ENCODE data around the gene SUSD1. TPM values are rescaled to one million over a fixed set of nuclear protein-coding genes. Genes with fewer than 3 reads are reported as not detected.

Gene SUSD1
- total RNA-seq, 1 experiment from 2014 or later = 7.9 TPM

- no peak for DNase-seq (ENCODE audit: low read depth, low spot score)
- intact Hi-C loops (cut with micrococcal nuclease) = no loop called here
- H4K20me1 ChIP-seq (ENCODE audit: insufficient read depth) = no peaks in the 10 kb centered on the region
- H3K9ac ChIP-seq (ENCODE audit: low read length) = peak overlapping the region; percentile 34
- H2AFZ ChIP-seq (ENCODE audit: low read depth, low read length, poor library complexity, severe bottlenecking) = no peak overlapping the region
- no TSS peak for BruUV-seq (replicated peaks)
- CTCF ChIA-PET = no interaction called here
- peaks cover 15 to 73% of the 10 kb centered on the region in 2 experiments for H3K4me1 ChIP-seq (ENCODE audit: control insufficient read depth in 1 of 2, insufficient read depth in 2 of 2, low read length in 2 of 2)
- H3K4me2 ChIP-seq (ENCODE audit: low read length) = peak overlapping the region; percentile 67
- POLR2A ChIA-PET = interaction anchor here (2.0 kb wide), 1 partner anchor 10 kb away, joined by 4 read pairs; no protein-coding TSS in a partner anchor
- RAD21 ChIA-PET (ENCODE audit: low non-redundant PET in 1 of 2, low total read pairs in 2 of 2, uncharacterized antibody in 2 of 2, unreplicated experiment in 2 of 2) = no interaction called here
- no peaks in the 10 kb centered on the region for H3K36me3 ChIP-seq (ENCODE audit: control insufficient read depth in 1 of 2, insufficient read depth in 2 of 2, low read length in 2 of 2)
- H3K27ac ChIP-seq (ENCODE audit: low read depth, low read length) = no peak overlapping the region; the same call in 1 of the 2 replicates
- TF ChIP-seq POLR2AphosphoS5 (IDR thresholded peaks at IDR 0.05; ENCODE audit: low read depth, low read length) (no peak), SRF (IDR thresholded peaks at IDR 0.05; ENCODE audit: low read depth) (no peak), CTCF (IDR thresholded peaks at IDR 0.05 in 2 of 3, conservative IDR thresholded peaks at IDR 0.05 in 1 of 3; ENCODE audit: borderline replicate concordance in 1 of 3, insufficient read depth in 1 of 3, low read depth in 2 of 3, low read length in 2 of 3) (no peak), EZH2 (IDR thresholded peaks at IDR 0.05) (no peak)
- H3K9me3 ChIP-seq (ENCODE audit: control insufficient read depth in 1 of 2, insufficient read depth in 1 of 2, low read depth in 1 of 2, low read length in 2 of 2) = peaks cover 0 to 5% of the 10 kb centered on the region in 2 experiments; a peak in 1 of 4 replicates
- no peaks in the 10 kb centered on the region for H3K9me2 ChIP-seq (ENCODE audit: insufficient read depth)
- H3K79me2 ChIP-seq (ENCODE audit: insufficient read depth, low read length) = no peaks in the 10 kb centered on the region
- no peak for ATAC-seq
- no peak overlapping the region for H3K4me3 ChIP-seq (replicated peaks in 1 of 2; ENCODE audit: low read depth in 1 of 2, low read length in 2 of 2)
- H3K27me3 ChIP-seq (ENCODE audit: insufficient read depth, low read length) = no peaks in the 10 kb centered on the region
These were observed 132.3 kb downstream of the SUSD1 start for GRCh38 chr9:112042769-112043168.

- Histone ChIP-seq H3K27ac (ENCODE audit: low read depth, low read length) (peak overlapping the region; percentile 37; the same call in 1 of the 2 replicates), H3K79me2 (ENCODE audit: insufficient read depth, low read length) (no peaks in the 10 kb centered on the region), H2AFZ (ENCODE audit: low read depth, low read length, poor library complexity, severe bottlenecking) (no peak overlapping the region), H3K9ac (ENCODE audit: low read length) (peak overlapping the region; percentile 34), H4K20me1 (ENCODE audit: insufficient read depth) (no peaks in the 10 kb centered on the region), H3K4me3 (replicated peaks in 1 of 2; ENCODE audit: low read depth in 1 of 2, low read length in 2 of 2) (peak overlapping the region in 1 of 2 experiments; percentile 18; a peak in 2 of 4 replicates), H3K36me3 (ENCODE audit: control insufficient read depth in 1 of 2, insufficient read depth in 2 of 2, low read length in 2 of 2) (no peaks in the 10 kb centered on the region), H3K9me3 (ENCODE audit: control insufficient read depth in 1 of 2, insufficient read depth in 1 of 2, low read depth in 1 of 2, low read length in 2 of 2) (peaks cover 0 to 2% of the 10 kb centered on the region in 2 experiments; a peak in 1 of 4 replicates), H3K4me2 (ENCODE audit: low read length) (peak overlapping the region; percentile 67), H3K4me1 (ENCODE audit: control insufficient read depth in 1 of 2, insufficient read depth in 2 of 2, low read length in 2 of 2) (peaks cover 18 to 73% of the 10 kb centered on the region in 2 experiments), H3K27me3 (ENCODE audit: insufficient read depth, low read length) (no peaks in the 10 kb centered on the region), H3K9me2 (ENCODE audit: insufficient read depth) (no peaks in the 10 kb centered on the region)
- no peak for TF ChIP-seq MAX (IDR thresholded peaks at IDR 0.05)
- no peak for TF ChIP-seq TCF7L2 (IDR thresholded peaks at IDR 0.05; ENCODE audit: borderline replicate concordance, extremely low read depth, insufficient read depth, insufficient read length)
- TF ChIP-seq EZH2 (IDR thresholded peaks at IDR 0.05) = no peak
- no peak for TF ChIP-seq ELF1 (IDR thresholded peaks at IDR 0.05; ENCODE audit: borderline replicate concordance, low read depth)
- no peak for TF ChIP-seq ATF3 (IDR thresholded peaks at IDR 0.05)
- TF ChIP-seq EGR1 (IDR thresholded peaks at IDR 0.05; ENCODE audit: low read depth) = no peak
- ChIA-PET RAD21 (ENCODE audit: low non-redundant PET in 1 of 2, low total read pairs in 2 of 2, uncharacterized antibody in 2 of 2, unreplicated experiment in 2 of 2) (no interaction called here), CTCF (no interaction called here), POLR2A (no interaction called here)
- DNase-seq (ENCODE audit: low read depth, low spot score) (no peak), ATAC-seq (peak; percentile 21; the same call in 1 of the 2 replicates)
- intact Hi-C loops (cut with micrococcal nuclease) = no loop called here
- no TSS peak for BruUV-seq (replicated peaks)
These were observed 132.9 kb downstream of the SUSD1 start for GRCh38 chr9:112042244-112042638.

All from HCT116 (cell line).